Epithelial cell of proximal tubule (primary cell): ENCODE measurements around the gene SLC35G6. TPM values are rescaled to one million over a fixed set of nuclear protein-coding genes. Genes with fewer than 3 reads are reported as not detected.

Experiments used
- DNase-seq: peaks from one replicate; pipeline ENCODE4 v3.0.0-alpha.2; 2011; ENCODE audit warnings: low read depth
- H3K4me3 ChIP-seq: 2 replicates; pipeline ENCODE4 v1.5.1; 2011; ENCODE audit warnings: low read depth, mild to moderate bottlenecking, low read length
- CTCF ChIP-seq: conservative IDR thresholded peaks from 2 replicates; pipeline ENCODE4 v1.5.1; 2012; ENCODE audit warnings: low read depth, mild to moderate bottlenecking, low read length
- total RNA-seq: library from RNA; depleted of rRNA; stranded (reverse); fragments of >200 nt; gene quantifications from 2 replicates; pipeline ENCODE4 v1.2.3, GENCODE V29; 2015

SLC35G6 gene
- total RNA-seq, 1 donor from 2014 or later: not detected

DNA sequence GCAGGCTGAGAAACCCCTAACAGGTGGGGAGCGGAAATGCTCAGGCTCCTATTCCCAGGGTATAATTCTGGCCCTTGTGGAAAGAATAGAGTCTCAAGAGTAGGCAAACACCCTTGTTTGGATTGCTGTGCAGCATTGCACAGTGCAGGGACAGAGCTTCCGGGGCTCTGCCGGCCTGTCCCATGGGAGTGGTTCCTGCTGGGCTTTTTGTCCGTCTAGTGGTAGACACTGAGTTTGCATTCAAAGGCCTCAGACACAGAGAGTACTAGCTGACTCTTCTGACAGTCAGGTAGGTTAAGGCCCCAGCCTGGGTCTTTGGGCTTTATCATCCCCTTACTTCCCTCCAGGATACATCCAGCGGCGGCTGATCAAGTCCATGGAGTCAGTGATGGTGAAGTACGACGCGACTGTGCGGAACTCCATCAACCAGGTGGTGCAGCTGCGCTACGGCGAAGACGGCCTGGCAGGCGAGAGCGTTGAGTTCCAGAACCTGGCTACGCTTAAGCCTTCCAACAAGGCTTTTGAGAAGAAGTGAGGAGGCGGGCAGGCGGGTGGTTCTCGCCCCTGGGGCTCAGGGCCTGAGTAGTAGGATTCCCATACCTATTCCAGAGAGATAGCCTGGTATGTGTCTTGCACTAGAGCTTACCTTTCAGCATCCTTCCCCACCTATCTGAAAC is 21.1 kb downstream of the SLC35G6 start:
- no peak for DNase-seq
- no peak for TF ChIP-seq CTCF
- H3K4me3 ChIP-seq: no peak overlapping the region

DNA sequence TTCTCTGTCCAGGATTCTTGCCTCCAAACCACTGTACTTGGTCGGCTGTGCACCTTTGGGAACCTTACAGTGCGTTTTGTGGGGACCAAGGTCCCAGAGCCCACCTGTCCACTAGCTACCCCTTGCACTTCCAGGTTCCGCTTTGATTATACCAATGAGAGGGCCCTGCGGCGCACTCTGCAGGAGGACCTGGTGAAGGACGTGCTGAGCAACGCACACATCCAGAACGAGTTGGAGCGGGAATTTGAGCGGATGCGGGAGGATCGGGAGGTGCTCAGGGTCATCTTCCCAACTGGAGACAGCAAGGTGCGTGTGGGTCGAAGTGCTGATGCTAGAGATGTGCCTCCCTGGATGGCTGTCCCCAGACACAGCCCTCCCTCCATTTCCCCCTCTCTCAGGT is 21.7 kb downstream of the SLC35G6 start:
- no peak for DNase-seq
- H3K4me3 ChIP-seq: no peak overlapping the region
- TF ChIP-seq CTCF: peak; percentile 40

DNA sequence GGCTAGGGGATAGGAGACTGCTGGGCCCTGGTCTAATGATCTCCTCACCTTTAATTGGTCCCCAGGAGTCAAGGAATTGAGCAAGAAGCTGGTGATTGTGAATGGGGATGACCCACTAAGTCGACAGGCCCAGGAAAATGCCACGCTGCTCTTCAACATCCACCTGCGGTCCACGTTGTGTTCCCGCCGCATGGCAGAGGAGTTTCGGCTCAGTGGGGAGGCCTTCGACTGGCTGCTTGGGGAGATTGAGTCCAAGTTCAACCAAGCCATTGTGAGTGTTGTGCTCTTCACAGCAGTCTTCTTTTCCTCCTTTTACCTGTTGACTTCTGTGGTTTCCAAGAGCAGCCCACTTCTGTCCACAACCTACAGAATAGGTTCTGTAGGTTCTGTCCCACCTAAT is 22.3 kb downstream of the SLC35G6 start:
- no peak for TF ChIP-seq CTCF
- DNase-seq: no peak
- no peak overlapping the region for H3K4me3 ChIP-seq

GRCh38 chr17:7508145-7508544 is 26.9 kb downstream of the SLC35G6 start:
- no peak for DNase-seq
- TF ChIP-seq CTCF: no peak
- no peak overlapping the region for H3K4me3 ChIP-seq

DNA sequence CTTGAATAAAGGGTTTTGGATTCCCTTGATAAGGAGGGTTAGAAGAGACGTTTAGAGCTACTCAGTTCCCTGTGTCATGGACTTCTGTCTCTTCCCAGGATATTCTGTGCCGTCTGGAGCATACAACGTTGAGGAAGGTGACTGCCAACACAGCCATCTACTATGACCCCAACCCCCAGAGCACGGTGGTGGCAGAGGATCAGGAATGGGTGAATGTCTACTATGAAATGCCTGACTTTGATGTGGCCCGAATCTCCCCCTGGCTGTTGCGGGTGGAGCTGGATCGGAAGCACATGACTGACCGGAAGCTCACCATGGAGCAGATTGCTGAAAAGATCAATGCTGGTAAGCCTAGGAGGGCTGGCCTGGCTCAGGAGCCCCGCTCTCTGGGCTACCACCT is 27.6 kb downstream of the SLC35G6 start:
- DNase-seq: no peak
- no peak for TF ChIP-seq CTCF
- no peak overlapping the region for H3K4me3 ChIP-seq

GRCh38 chr17:7509937-7510336 is 28.7 kb downstream of the SLC35G6 start:
- DNase-seq: no peak
- no peak overlapping the region for H3K4me3 ChIP-seq
- TF ChIP-seq CTCF: no peak

DNA sequence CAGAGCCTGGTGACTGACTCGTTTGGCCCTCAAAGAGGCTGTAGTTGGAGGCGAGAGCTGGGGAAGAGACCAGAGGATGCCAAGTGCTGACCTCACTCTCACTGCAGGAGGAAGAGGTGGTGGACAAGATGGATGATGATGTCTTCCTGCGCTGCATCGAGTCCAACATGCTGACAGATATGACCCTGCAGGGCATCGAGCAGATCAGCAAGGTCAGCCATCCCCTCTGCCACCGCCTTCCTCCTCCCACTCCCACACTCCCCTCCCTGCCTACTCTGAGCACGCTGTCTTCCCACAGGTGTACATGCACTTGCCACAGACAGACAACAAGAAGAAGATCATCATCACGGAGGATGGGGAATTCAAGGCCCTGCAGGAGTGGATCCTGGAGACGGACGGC is 29.9 kb downstream of the SLC35G6 start:
- no peak for DNase-seq
- no peak overlapping the region for H3K4me3 ChIP-seq
- no peak for TF ChIP-seq CTCF
